GM10847 (cell line): ENCODE results near the gene PKN2.

ENCODE experiments used
- POLR2A ChIP-seq: IDR thresholded peaks from 2 replicates; pipeline ENCODE4 v1.6.1; 2011; ENCODE audit not compliant: insufficient read length; ENCODE audit errors: extremely low read depth

The PKN2 gene

GRCh38 chr1:88800382-88801051 lies 116.4 kb downstream of the PKN2 start:
- no peak for TF ChIP-seq POLR2A

- no peak for TF ChIP-seq POLR2A
Measured at GRCh38 chr1:88801575-88802208, 117.6 kb downstream of the PKN2 start.

GRCh38 chr1:88802404-88802803 lies 118.3 kb downstream of the PKN2 start:
- no peak for TF ChIP-seq POLR2A

- no peak for TF ChIP-seq POLR2A
Measured at GRCh38 chr1:88802950-88803349, 118.9 kb downstream of the PKN2 start.

- no peak for TF ChIP-seq POLR2A
Measured at GRCh38 chr1:88803444-88803843, 119.4 kb downstream of the PKN2 start.

GRCh38 chr1:88812366-88812765 lies 128.3 kb downstream of the PKN2 start:
- TF ChIP-seq POLR2A, result no peak

- TF ChIP-seq POLR2A, result no peak
Measured at GRCh38 chr1:88813471-88813870, 129.4 kb downstream of the PKN2 start.

- TF ChIP-seq POLR2A, result no peak
Measured at GRCh38 chr1:88825721-88826120, 141.6 kb downstream of the PKN2 start.

- TF ChIP-seq POLR2A, result no peak
Measured at GRCh38 chr1:88847643-88848042, 163.6 kb downstream of the PKN2 start.

GRCh38 chr1:88851303-88852063 lies 167.4 kb downstream of the PKN2 start:
- no peak for TF ChIP-seq POLR2A

- no peak for TF ChIP-seq POLR2A
Measured at GRCh38 chr1:88867743-88868521, 183.9 kb downstream of the PKN2 start.

- no peak for TF ChIP-seq POLR2A
Measured at GRCh38 chr1:88873737-88874349, 189.8 kb downstream of the PKN2 start.

GRCh38 chr1:88875595-88875994 lies 191.5 kb downstream of the PKN2 start:
- no peak for TF ChIP-seq POLR2A

- TF ChIP-seq POLR2A, result no peak
Measured at GRCh38 chr1:88876573-88877365, 192.7 kb downstream of the PKN2 start.
